HG03108 (cell line): Measurements from ENCODE around the gene GGCT.
"Not testable (repeated sequence)": the region's sequence is repeated elsewhere in the genome, so short reads cannot be mapped to it uniquely, and the experiment has no call there.

Source experiments
- ATAC-seq: cut with Tn5 transposase; IDR thresholded peaks from one replicate; pipeline ENCODE4 v1.9.1; 2021; ENCODE audit warnings: moderate library complexity; ENCODE audit not compliant: unreplicated experiment

The GGCT gene

GRCh38 chr7:30504301-30505173 lies at the start of gene GGCT:
TSS of gene GGCT (minus strand) at chr7:30504829. CDS start at chr7:30504709, 120 bp downstream.
- peak; percentile 97 for ATAC-seq

- ATAC-seq, result no peak
These were observed 48.9 kb upstream of the GGCT start for GRCh38 chr7:30553546-30553945.

GRCh38 chr7:30553141-30553540 lies 48.5 kb upstream of the GGCT start:
- no peak for ATAC-seq

- no peak for ATAC-seq
These were observed 47.7 kb upstream of the GGCT start for GRCh38 chr7:30552330-30552729.

- ATAC-seq, result no peak
These were observed 45.4 kb upstream of the GGCT start for GRCh38 chr7:30549931-30550493.

GRCh38 chr7:30548845-30549244 lies 44.2 kb upstream of the GGCT start:
- ATAC-seq, result peak; percentile 50

GRCh38 chr7:30546596-30546995 lies 42.0 kb upstream of the GGCT start:
- ATAC-seq, result no peak

- ATAC-seq, result no peak
These were observed 41.3 kb upstream of the GGCT start for GRCh38 chr7:30545791-30546555.

- no peak for ATAC-seq
These were observed 39.3 kb upstream of the GGCT start for GRCh38 chr7:30543813-30544525.

GRCh38 chr7:30543115-30543514 lies 38.5 kb upstream of the GGCT start:
- not testable (repeated sequence) for ATAC-seq

GRCh38 chr7:30533886-30534285 lies 29.3 kb upstream of the GGCT start:
- ATAC-seq, result no peak

GRCh38 chr7:30531286-30531685 lies 26.7 kb upstream of the GGCT start:
- ATAC-seq, result no peak

GRCh38 chr7:30530373-30530772 lies 25.7 kb upstream of the GGCT start:
- ATAC-seq, result no peak

- no peak for ATAC-seq
These were observed 24.1 kb upstream of the GGCT start for GRCh38 chr7:30528779-30529178.

- not testable (repeated sequence) for ATAC-seq
These were observed 22.7 kb upstream of the GGCT start for GRCh38 chr7:30527297-30527696.

- ATAC-seq, result no peak
These were observed 21.5 kb upstream of the GGCT start for GRCh38 chr7:30526163-30526562.

GRCh38 chr7:30525429-30525828 lies 20.8 kb upstream of the GGCT start:
- no peak for ATAC-seq

GRCh38 chr7:30524545-30524944 lies 19.9 kb upstream of the GGCT start:
- ATAC-seq, result no peak

GRCh38 chr7:30523466-30523865 lies 18.8 kb upstream of the GGCT start:
- no peak for ATAC-seq

GRCh38 chr7:30522159-30522558 lies 17.5 kb upstream of the GGCT start:
- ATAC-seq, result no peak

- ATAC-seq, result no peak
These were observed 16.9 kb upstream of the GGCT start for GRCh38 chr7:30521532-30521931.
